NCI-H2196 treated with DMSO at 0.1 percent for 48 hours (cell line): ENCODE results near the gene ING5.
"Not testable (repeated sequence)": the region's sequence is repeated elsewhere in the genome, so short reads cannot be mapped to it uniquely, and the experiment has no call there.

Experiments used
- DNase-seq: peaks from one replicate; lab custom pipeline; 2025; ENCODE audit not compliant: unreplicated experiment; lab: John Stamatoyannopoulos, UW

Gene ING5

DNA sequence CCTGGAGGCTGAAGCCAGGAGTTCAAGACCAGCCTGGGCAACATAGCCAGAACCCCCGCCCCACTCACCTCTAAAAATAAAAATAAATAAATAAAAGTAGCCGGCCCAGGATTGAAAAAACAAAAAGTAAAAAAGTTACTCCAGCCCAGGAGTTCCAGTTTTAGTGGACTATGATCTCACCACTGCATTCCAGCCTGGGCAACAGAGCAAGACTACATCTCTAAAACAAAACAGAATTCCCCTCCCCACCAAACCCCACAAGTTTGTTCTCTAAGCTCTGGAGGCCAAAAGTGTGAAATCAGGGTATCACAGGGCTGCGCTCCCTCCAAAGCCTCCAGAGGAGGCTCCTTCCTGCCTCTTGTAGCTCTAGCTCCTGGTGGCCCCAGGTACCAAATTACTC is 34.3 kb downstream of the ING5 start:
- no peak for DNase-seq

DNA sequence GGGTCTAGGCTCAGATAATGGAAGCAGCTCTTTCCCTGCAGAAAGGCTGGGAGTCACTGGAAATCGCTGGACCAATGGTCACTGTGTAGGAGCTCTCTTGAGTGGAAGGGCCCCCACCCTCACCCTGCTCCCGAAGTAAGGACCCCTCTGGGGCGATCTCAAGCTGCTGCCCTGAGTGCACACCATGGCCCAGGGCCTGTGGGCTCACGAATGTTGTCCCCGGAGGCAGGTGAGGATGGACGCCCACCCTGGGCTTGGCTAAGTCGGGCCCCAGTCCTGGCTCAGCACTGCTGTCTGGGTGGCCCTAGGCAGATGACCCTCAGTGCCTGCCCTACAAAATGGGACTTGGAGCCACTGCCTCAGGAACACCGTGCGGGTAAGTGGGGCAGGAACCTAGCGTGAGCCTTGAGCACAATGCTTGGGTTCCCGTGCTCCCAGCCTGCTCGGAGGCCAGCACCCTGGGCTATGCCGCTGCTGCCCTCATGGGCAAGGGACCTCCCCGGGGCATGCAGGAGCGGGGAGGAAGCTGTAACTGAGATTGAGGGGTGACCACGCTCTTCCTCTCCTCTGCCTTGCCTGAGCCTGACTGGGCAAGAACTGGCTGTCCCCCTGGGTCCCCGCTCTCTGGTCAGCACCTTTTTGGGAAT is 36.3 kb downstream of the ING5 start:
- no peak for DNase-seq

DNA sequence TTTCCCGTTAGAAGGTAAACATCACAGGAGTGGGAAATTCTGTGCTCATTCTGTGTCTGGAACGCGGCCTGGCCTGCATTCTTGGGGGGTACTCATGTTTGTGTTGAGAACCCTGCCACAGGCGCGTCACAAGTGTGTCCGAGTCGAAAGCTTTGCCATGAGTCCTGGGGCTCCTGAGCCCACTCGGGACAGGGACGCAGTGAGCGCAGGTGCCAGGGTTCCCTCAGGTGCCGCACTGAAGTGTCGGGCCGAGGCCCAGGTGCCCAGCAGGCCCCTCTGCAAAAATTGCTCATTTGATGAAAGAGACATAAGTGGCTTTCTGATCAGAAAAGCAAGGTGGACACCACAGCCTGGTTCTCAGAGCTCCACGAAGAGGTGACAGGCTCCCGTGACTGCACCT is 37.3 kb downstream of the ING5 start:
- DNase-seq = no peak

DNA sequence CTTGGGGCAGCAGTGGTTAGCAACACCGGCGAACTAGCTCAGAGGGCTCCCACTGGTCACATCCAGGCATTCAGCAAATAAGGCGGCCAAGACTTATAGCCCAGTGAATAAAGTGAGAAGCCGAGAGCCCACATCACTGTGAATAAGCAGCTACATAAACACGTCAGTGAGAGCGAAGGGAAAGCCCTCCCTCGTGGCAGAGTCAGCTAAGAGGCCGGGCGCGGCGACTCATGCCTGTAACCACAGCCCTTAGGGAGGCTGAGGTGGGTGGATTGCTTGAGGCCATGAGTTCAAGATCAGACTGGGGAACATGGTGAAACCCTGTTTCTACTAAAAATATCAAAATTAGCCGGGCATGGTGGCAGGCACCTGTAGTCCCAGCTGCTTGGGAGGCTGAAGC is 37.8 kb downstream of the ING5 start:
- no peak for DNase-seq

DNA sequence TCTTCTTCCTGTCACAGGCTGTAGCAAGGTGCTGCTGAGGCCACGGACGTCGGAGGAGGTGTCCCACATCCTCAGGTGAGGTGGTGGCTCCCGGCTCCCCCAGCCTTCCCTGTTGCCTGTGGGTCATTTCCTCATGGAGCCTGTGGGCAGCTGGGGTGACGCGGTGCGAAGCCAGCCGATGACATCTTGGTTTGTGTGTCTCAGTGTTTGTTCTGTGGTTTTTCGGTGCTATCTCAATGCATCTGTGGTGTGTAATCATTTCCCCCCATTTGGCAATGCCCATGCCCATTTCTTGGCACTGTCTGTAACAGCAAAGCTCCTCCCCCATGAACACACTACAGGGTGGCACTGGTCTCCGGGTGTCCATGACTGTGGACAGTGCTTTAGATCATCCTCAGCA is 39.2 kb downstream of the ING5 start:
- DNase-seq = peak; percentile 33

DNA sequence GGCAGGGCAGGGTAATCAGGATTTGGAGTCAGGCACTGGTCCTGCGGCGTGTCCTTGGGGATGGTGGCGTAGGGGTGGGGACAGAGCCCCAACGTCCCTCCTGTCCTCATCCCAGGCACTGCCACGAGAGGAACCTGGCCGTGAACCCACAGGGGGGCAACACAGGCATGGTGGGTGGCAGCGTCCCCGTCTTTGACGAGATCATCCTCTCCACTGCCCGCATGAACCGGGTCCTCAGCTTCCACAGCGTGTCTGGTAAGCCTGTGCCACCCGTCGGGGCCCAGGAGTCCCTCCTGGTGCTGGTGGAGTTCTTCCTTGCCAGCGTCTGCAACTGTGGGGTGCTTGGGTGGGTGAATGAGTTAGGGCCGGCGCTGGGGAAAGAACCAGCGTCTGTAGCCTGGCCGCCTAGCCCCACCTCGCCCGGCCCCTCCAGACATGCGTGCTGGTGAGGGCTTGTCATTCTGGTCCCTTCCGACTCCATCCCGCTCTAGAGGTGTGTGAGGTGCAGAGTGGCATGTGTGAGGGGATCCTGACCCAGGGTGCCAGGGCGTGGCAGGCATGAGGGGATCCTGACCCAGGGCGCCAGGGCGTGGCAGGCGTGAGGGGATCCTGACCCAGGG is 40.6 kb downstream of the ING5 start:
- no peak for DNase-seq

DNA sequence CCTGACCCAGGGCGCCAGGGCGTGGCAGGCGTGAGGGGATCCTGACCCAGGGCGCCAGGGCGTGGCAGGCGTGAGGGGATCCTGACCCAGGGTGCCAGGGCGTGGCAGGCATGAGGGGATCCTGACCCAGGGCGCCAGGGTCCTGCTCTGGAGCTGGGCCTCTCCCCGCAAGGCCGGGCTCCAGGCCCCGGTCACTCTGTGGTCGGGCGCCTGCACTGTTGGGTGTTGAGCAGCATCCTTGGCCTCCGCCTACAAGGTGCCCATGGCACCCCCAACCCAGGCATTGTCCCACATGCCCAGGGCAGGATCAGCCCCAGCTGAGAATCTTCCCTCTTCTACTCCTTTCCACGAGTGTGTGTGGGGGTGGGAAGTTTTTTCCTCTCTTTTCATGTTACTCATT is 41.2 kb downstream of the ING5 start:
- not testable (repeated sequence) for DNase-seq

DNA sequence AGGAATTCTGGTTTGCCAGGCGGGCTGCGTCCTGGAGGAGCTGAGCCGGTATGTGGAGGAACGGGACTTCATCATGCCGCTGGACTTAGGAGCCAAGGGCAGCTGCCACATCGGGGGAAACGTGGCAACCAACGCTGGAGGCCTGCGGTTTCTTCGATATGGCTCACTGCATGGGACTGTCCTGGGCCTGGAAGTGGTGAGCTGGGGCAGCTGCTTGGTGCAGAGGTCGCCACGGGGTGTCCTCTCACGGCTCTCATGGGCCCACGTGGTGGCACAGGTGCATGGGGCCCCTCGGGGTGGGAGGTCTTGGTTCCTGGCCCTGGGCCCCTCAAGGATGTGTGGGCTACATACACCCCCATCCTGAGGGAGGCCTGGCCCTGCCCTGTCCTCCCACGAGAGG is 41.8 kb downstream of the ING5 start:
- DNase-seq = no peak

DNA sequence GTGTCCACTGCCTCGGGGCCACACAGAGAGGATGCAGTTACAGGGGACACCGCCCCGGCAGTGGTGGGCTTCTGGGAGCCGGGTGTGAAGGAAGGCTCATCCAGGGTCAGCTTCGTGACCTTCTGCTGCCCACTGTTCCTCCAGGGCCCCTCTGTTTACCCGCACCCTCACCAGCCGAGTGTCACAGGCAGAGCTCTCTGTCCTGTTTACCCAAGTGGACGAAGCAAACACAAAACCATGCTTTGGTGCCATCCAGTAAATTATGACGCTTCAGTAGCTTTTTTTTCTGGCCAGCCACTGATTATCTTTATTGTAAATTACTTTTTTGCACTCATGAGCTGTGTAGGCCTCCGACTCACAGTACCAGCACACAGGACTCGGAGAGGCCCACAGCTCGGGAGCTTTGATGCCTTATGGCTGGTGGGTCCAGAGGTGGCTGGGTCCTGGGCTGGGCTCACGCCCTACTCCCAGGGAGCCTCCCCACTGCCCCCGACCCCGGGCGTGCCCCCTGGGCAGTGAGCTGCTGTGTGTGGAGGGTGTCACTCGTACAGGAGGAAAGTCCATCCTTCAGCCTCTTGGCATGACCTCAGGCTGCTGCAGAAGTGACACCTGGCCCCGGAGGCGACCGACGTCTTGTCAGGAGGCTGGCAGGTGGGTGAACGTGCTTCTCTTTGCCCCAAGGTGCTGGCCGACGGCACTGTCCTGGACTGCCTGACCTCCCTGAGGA is 42.4 kb downstream of the ING5 start:
- DNase-seq = no peak

DNA sequence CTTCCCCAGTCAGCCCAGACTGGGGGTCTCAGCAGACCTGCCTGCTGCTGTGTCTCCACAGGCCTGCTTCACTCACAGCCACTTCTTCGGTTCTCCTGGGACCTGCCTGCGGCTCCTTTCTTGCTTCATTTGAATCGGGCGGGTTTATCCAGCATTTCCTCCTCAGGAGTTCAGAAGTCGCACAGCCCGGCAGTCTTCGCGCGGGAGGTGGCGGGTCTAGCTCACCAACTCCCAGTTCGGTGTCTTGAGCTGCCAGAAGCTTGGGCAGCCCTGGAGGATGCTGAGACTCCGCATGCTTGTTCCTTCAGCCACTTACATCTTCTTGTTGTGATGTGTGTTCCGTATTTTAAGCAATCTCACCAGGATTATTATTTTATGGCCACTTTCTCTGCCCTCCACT is 43.4 kb downstream of the ING5 start:
- no peak for DNase-seq

DNA sequence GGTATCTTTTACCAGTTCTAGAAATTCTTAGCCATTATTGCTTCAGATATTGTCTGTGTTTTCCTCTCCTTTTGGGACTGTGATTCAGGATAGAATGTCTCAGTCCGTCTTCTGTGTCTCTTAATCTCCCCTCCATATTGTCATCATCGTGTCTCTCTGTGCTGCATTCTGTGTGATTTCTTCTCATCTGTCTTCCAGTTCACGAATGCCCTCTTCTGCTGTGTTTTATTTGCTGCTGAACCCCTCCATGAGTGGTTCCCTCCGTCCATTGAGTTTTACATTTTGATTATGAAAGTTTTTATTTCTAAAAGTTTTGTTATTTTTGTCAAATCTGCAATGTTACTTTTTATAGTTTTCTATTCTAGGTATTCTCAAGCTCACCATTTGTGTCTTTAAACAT is 44.2 kb downstream of the ING5 start:
- DNase-seq = no peak

DNA sequence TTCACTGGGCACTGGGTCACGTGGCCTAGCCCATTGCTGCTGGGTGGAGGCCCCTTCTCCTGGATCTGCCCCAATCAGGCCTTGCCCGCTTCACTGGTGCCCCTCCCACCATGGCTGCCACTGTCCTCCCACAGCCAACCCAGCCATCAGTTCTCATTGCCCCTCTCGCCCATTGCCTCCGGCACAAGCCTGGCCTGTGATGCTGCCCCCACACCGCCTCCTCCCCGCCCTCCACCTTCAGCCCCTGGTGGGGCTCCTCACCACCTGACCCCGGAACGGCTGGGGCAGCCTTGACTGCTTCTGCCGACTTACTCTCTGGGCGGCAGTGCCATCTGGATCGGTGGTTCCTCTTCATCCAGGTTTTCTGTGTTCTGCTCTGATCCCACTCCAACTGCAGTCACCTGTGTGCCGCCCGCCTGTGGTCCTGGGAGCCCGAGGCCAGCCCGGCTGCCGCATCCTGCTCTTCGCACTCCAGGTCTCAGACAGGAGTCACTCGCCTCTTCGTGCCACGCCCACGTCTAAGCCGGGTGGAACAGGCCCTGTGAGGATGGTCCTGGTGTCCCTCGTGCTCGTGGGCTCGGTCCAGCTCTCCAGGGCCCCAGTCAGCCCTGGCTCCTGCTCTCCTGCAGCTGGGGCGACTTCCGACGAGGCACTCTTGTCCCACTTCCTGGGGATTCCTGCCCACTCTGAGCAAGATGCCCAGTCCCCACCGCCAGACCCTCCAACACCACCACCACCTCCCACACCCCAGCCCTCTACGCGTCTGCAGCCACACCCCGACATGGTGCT is 46.8 kb downstream of the ING5 start:
- DNase-seq = no peak

DNA sequence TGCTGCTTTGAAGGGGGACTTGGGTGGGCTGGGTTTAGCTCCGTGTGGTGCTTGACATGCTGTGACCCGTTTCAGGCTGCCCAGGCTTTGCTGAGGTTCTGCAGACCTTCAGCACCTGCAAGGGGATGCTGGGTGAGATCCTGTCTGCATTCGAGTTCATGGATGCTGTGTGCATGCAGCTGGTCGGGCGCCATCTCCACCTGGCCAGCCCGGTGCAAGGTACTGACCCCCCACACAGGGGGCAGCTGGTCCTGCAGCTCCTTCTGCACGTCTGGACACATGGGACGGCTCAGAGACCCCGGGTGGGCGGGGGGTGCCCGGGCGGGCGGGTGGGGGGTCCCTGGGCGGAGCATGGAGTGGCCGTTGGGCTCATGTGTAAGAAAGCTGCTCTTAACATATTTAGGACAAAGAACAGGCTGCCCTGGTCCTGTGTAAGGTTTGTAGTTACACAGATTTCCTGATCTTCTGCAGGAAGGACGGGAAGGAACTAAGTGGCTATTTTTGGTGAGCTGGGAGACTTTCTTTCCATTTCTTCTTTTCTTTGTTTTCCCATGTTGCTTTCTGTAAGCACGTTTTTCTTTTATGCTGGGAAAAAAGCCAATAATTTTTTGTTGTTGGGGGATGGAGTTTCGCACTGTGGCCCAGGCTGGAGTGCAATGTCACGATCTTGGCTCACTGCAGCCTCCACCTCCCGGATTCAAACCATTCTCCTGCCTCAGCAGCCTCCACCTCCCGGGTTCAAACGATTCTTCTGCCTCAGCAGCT is 48.4 kb downstream of the ING5 start:
- DNase-seq = no peak

DNA sequence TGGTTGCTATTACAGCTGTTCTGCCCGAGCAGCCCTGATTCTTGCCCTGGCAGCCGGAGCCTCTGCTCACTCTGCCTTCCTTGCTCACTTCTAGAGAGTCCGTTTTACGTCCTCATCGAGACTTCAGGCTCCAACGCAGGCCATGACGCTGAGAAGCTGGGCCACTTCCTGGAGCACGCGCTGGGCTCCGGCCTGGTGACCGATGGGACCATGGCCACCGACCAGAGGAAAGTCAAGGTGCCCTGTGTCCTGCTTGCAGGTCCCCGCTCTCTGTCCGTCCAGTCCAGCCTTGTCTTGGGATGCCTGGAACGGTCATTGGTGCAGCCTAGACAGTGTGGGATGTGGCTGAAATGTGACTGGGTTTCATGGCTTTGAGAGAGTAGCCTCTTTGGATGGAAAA is 49.3 kb downstream of the ING5 start:
- DNase-seq = no peak

DNA sequence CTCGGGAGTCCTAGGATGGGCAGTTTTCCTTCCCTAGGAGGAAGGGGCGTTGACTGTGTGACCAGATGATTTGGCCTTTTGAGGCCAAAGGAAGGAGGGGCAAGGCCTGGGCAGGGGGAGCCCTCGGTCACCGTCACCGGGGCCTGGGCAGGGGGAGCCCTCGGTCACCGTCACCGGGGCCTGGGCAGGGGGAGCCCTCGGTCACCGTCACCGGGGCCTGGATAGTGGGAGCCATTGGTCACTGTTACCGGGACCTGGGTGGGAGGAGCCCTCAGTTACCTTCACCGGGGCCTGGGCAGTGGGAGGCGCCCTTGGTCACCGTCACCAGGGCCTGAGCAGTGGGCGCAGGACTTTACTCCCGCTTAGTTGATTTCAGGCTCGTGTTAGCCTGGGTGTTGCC is 49.9 kb downstream of the ING5 start:
- no peak for DNase-seq

DNA sequence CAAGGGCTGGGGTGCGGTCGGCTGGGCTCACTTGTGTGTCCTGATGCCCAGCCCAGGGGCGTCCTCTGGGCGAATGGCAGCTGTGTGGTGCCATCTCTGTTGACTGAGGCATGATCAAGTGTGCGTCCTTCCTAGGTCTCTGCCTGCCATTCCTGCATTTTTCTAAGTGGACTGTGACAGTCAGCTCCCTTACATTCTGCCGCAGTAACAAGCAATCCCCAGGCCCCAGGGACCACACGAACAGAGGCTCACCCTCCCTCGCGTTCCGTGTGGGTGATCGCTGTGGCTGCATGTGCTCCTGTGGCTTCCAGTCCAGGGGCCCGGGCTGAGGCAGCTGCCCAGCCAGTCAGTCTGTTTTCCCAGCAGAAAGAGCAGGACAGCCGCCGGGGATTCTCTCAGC is 50.4 kb downstream of the ING5 start:
- no peak for DNase-seq

DNA sequence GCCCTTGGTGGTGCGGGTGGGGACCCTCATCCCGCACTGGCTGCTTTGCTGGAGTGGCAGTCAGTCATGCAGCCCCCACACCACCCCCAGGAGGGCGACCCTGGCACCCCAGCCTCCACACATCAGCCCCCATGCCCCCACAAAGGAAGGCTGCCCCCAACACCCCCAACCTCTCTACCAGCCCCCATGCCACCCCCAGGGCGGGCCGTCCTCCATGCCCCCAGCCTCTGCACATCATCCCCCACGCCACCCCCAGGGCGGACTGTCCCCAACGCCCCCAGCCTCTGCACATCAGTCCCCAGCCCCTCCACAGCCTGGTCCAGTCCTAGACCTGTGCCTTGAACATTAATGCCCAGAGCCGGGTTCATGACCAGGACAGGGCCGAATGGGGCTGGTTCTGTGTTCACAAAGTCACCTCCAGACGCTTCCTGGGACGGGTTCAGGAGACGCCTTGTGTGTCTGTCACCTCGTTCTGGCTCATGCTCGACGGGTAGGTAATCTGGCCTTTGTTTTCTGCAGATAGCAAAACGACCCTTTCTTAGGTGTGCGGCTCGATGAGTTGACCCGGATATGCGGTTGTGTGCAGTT is 50.9 kb downstream of the ING5 start:
- no peak for DNase-seq

DNA sequence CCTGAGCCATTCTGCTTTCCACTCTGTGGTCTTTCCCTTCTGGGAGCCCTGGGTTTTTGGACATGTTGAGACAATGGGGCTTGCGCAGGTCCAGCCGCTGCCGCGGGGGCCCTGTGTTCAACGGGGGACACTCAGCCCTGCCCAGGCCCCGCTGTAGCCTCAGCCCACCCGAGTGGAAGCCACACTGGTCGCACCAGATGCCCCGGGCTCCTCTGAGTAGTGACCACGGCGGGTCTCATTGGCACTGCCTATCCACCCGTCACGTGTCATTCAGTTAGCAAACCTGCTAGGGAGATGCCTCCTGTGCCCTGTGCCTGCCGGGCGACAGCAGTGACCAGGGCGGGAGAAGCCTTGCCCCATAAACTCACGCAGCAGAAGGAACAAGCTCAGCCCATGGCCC is 51.7 kb downstream of the ING5 start:
- DNase-seq = no peak

DNA sequence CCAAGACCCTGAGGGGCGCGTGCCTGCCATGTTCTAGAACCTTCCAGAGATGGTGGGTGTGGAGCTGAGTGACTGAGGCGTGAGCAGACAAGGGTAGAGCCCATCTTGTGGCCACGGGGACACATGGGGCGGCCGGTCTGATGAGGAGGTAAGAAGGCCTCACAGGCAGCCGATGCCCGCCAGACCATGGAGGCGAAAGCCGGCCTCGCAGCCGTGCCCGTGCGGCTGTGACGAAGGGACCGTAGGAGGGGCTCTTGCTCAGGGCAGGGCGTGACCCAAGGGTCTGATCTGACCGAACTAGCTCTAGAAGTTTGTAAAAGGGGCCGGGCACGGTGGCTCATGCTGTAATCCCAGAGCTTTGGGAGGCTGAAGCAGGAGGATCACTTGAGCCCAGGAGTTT is 52.2 kb downstream of the ING5 start:
- DNase-seq = no peak

DNA sequence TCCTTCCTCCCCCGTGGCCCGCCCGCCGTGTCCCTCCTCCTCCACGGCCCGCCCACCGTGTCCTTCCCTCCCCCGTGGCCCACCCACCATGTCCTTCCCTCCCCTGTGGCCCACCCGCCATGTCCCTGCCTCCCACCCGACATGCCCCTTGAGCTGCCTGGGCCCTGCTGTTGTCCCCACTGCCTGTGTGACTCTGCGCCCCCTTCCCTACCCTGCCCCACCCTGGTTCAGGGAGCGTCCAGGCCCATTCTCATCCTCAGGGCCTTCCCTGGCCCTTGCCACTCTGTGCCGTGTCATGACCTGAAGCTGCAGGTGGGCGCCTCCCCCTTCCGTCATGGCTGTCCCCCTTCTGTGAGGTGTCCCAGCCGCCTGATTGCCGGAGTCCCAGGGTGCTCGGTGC is 53.3 kb downstream of the ING5 start:
- DNase-seq = no peak

DNA sequence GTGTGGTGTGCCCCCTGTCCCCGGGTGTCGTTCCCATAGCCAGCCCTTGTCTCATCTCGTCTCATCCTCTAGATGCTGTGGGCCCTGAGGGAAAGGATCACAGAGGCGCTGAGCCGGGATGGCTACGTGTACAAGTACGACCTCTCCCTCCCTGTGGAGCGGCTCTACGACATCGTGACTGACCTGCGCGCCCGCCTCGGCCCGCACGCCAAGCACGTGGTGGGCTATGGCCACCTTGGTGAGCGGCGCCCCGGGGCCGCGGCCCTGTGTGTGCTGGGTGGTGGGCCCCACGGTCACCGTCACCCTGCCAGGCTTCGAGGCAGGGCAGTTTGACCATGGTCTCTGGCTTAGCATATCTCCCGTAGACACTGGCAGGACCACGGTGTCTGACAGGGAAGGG is 53.9 kb downstream of the ING5 start:
- DNase-seq = no peak
